ENCODE results near the gene ALDH1L2. TPM values are rescaled to one million over a fixed set of nuclear protein-coding genes. Genes with fewer than 3 reads are reported as not detected.

The ALDH1L2 gene
- polyA plus RNA-seq, 1 experiment = 76.1 TPM

GRCh38 chr12:105024928-105025327 lies 59.3 kb downstream of the ALDH1L2 start:
- H3K27me3 ChIP-seq (ENCODE audit: control insufficient read depth, insufficient read depth, low read length) = no peaks in the 10 kb centered on the region
- H3K4me3 ChIP-seq (ENCODE audit: low read depth, low read length) = no peak overlapping the region
- ChIA-PET POLR2A (no interaction called here), CTCF (interaction anchor here (2.3 kb wide), 1 partner anchor 10 kb away, joined by 7 read pairs; no protein-coding TSS in a partner anchor)
- peaks cover 29% of the 10 kb centered on the region for H3K36me3 ChIP-seq (ENCODE audit: control insufficient read depth, insufficient read depth, low read length)
- TF ChIP-seq CTCF (IDR thresholded peaks at IDR 0.05; ENCODE audit: insufficient read depth, low read depth, low read length) = no peak
- DNase-seq (ENCODE audit: low read depth) = no peak

GRCh38 chr12:105020241-105020962 lies 63.9 kb downstream of the ALDH1L2 start:
- no peak for TF ChIP-seq CTCF (IDR thresholded peaks at IDR 0.05; ENCODE audit: insufficient read depth, low read depth, low read length)

GRCh38 chr12:105018776-105019175 lies 65.5 kb downstream of the ALDH1L2 start:
- ChIA-PET CTCF (no interaction called here), POLR2A (no interaction called here)
- no peaks in the 10 kb centered on the region for H3K27me3 ChIP-seq (ENCODE audit: control insufficient read depth, insufficient read depth, low read length)
- H3K4me3 ChIP-seq (ENCODE audit: low read depth, low read length) = no peak overlapping the region
- TF ChIP-seq CTCF (IDR thresholded peaks at IDR 0.05; ENCODE audit: insufficient read depth, low read depth, low read length) = no peak
- DNase-seq (ENCODE audit: low read depth) = no peak
- H3K36me3 ChIP-seq (ENCODE audit: control insufficient read depth, insufficient read depth, low read length) = peaks cover 19% of the 10 kb centered on the region

More at GRCh38 chr12:105020241-105020962, 63.9 kb downstream of the ALDH1L2 start:
- Histone ChIP-seq H3K36me3 (ENCODE audit: control insufficient read depth, insufficient read depth, low read length) (peaks cover 25% of the 10 kb centered on the region), H3K27me3 (ENCODE audit: control insufficient read depth, insufficient read depth, low read length) (no peaks in the 10 kb centered on the region), H3K4me3 (ENCODE audit: low read depth, low read length) (no peak overlapping the region)
- CTCF ChIA-PET = no interaction called here
- POLR2A ChIA-PET = no interaction called here
- DNase-seq (ENCODE audit: low read depth) = no peak

GRCh38 chr12:105018012-105018411 lies 66.2 kb downstream of the ALDH1L2 start:
- ChIA-PET POLR2A (no interaction called here), CTCF (no interaction called here)
- Histone ChIP-seq H3K36me3 (ENCODE audit: control insufficient read depth, insufficient read depth, low read length) (peaks cover 20% of the 10 kb centered on the region), H3K27me3 (ENCODE audit: control insufficient read depth, insufficient read depth, low read length) (no peaks in the 10 kb centered on the region), H3K4me3 (ENCODE audit: low read depth, low read length) (no peak overlapping the region)
- DNase-seq (ENCODE audit: low read depth) = no peak
- no peak for TF ChIP-seq CTCF (IDR thresholded peaks at IDR 0.05; ENCODE audit: insufficient read depth, low read depth, low read length)

- POLR2A ChIA-PET = no interaction called here
- CTCF ChIA-PET = no interaction called here
- Histone ChIP-seq H3K36me3 (ENCODE audit: control insufficient read depth, insufficient read depth, low read length) (peaks cover 9% of the 10 kb centered on the region), H3K27me3 (ENCODE audit: control insufficient read depth, insufficient read depth, low read length) (no peaks in the 10 kb centered on the region), H3K4me3 (ENCODE audit: low read depth, low read length) (no peak overlapping the region)
- DNase-seq (ENCODE audit: low read depth) = no peak
- TF ChIP-seq CTCF (IDR thresholded peaks at IDR 0.05; ENCODE audit: insufficient read depth, low read depth, low read length) = no peak
Observed at GRCh38 chr12:105015543-105015942, 68.7 kb downstream of the ALDH1L2 start.
